SK-N-SH (cell line): Measurements from ENCODE around the gene CCL2. TPM values are rescaled to one million over a fixed set of nuclear protein-coding genes. Genes with fewer than 3 reads are reported as not detected.

Experiments used
- CTCF ChIA-PET: fragments of 300-600, 350-600 bp; formaldehyde crosslinking; extraction: SDS; loops from one replicate; lab custom pipeline; 2021; lab: Yijun Ruan, JAX
- POLR2A ChIA-PET: fragments of 350-600 bp; sonication (Branson Sonifier 250); formaldehyde crosslinking; extraction: SDS; loops from one replicate; lab custom pipeline; 2020; ENCODE audit warnings: antibody characterized with exemption, inconsistent platforms; lab: Yijun Ruan, JAX
- DNase-seq: peaks from one replicate; pipeline ENCODE4 v3.0.0; 2012
- H2AFZ ChIP-seq: fragments of 200-600 bp; sonication (generic); 2 replicates; pipeline ENCODE4 v1.8.1; 2016; ENCODE audit warnings: antibody characterized with exemption, mild to moderate bottlenecking, low read depth
- H3F3A ChIP-seq: fragments of 200-600 bp; sonication (generic); replicated peaks from 2 replicates; pipeline ENCODE3; 2016; ENCODE audit warnings: antibody characterized with exemption, mild to moderate bottlenecking; ENCODE audit not compliant: insufficient read depth
- H3K27ac ChIP-seq, 2 experiments: fragments of 200-500 bp in 1 of 2; fragments of 200-600 bp in 1 of 2; sonication (Bioruptor generic) in 1 of 2; sonication (generic), shearing (Covaris generic) in 1 of 2; 2 replicates each; pipeline versions ENCODE4 v1.5.1 to v1.6.1; 2014 to 2016; ENCODE audit warnings: low read depth in 2 of 2, inconsistent platforms in 1 of 2, low read length in 1 of 2, mild to moderate bottlenecking in 1 of 2, mixed read lengths in 1 of 2
- H3K27me3 ChIP-seq: fragments of 200-600 bp; sonication (generic), shearing (Covaris generic); 2 replicates; pipeline ENCODE4 v1.6.1; 2016; ENCODE audit warnings: mixed run types; ENCODE audit not compliant: insufficient read depth
- H3K36me3 ChIP-seq, 2 experiments: fragments of 200-500 bp in 1 of 2; fragments of 200-600 bp in 1 of 2; sonication (Bioruptor generic) in 1 of 2; sonication (generic) in 1 of 2; replicated peaks in 1 of 2; 2 replicates each; pipeline versions ENCODE3 to v1.5.1; 2014 to 2016; ENCODE audit warnings: low read length in 1 of 2, mild to moderate bottlenecking in 1 of 2; ENCODE audit not compliant: insufficient read depth in 2 of 2, control insufficient read depth in 1 of 2
- H3K4me1 ChIP-seq, 2 experiments: fragments of 200-500 bp in 1 of 2; fragments of 200-600 bp in 1 of 2; sonication (Bioruptor generic) in 1 of 2; sonication (generic), shearing (Covaris generic) in 1 of 2; 2 replicates each; pipeline versions ENCODE4 v1.5.1 to v1.6.1; 2014 to 2016; ENCODE audit warnings: low read depth in 1 of 2, low read length in 1 of 2, mixed run types in 1 of 2; ENCODE audit not compliant: insufficient read depth in 2 of 2, control insufficient read depth in 1 of 2
- H3K4me2 ChIP-seq: fragments of 200-600 bp; sonication (generic), shearing (Covaris generic); 2 replicates; pipeline ENCODE4 v1.6.1; 2017; ENCODE audit warnings: mixed run types
- H3K4me3 ChIP-seq, 2 experiments: fragments of 200-500 bp in 1 of 2; fragments of 200-600 bp in 1 of 2; sonication (Bioruptor generic) in 1 of 2; sonication (generic), shearing (Covaris generic) in 1 of 2; 2 replicates each; pipeline versions ENCODE4 v1.5.1 to v1.8.1; 2014 to 2016; ENCODE audit warnings: low read depth in 2 of 2, inconsistent platforms in 1 of 2, low read length in 1 of 2, mild to moderate bottlenecking in 1 of 2, mixed read lengths in 1 of 2, moderate library complexity in 1 of 2
- H3K79me2 ChIP-seq: fragments of 200-600 bp; sonication (generic); 2 replicates; pipeline ENCODE4 v1.8.1; 2017; ENCODE audit warnings: mild to moderate bottlenecking; ENCODE audit not compliant: insufficient read depth
- H3K9ac ChIP-seq: fragments of 200-600 bp; sonication (generic); 2 replicates; pipeline ENCODE4 v1.6.1; 2017; ENCODE audit warnings: mixed run types
- H3K9me2 ChIP-seq: fragments of 200-600 bp; sonication (generic); 2 replicates; pipeline ENCODE4 v1.6.1; 2017; ENCODE audit warnings: mixed run types
- H3K9me3 ChIP-seq: fragments of 200-600 bp; sonication (generic); 2 replicates; pipeline ENCODE4 v1.6.1; 2017; ENCODE audit warnings: mixed run types, mild to moderate bottlenecking, moderate library complexity
- H4K20me1 ChIP-seq: fragments of 200-600 bp; sonication (generic); 2 replicates; pipeline ENCODE4 v1.6.1; 2017; ENCODE audit warnings: mild to moderate bottlenecking, mixed run types; ENCODE audit not compliant: insufficient read depth
- FOXJ3 ChIP-seq: sonication (generic); formaldehyde crosslinking; IDR thresholded peaks from 2 replicates; pipeline ENCODE4 v1.5.1; 2020; ENCODE audit warnings: mild to moderate bottlenecking, missing genetic modification reagents
- NFIC ChIP-seq: IDR thresholded peaks from 2 replicates; pipeline ENCODE4 v1.4.0; 2012; ENCODE audit warnings: borderline replicate concordance
- RAD21 ChIP-seq: IDR thresholded peaks from 2 replicates; pipeline ENCODE4 v1.6.1; 2012; ENCODE audit warnings: mild to moderate bottlenecking, low read length
- RFX5 ChIP-seq: IDR thresholded peaks from 2 replicates; pipeline ENCODE4 v1.6.1; 2012; ENCODE audit warnings: mild to moderate bottlenecking, improper control_type of control experiment, low read length
- RXRA ChIP-seq: IDR thresholded peaks from 2 replicates; pipeline ENCODE4 v1.4.0; 2012; ENCODE audit warnings: low read depth, mild to moderate bottlenecking, borderline replicate concordance
- TCF12 ChIP-seq: IDR thresholded peaks from 2 replicates; pipeline ENCODE4 v1.4.0; 2012
- WGBS: methylation state at CpG from one replicate; pipeline ENCODE4 v1.1.6; 2017; ENCODE audit warnings: low lambda C conversion rate; 5-methylcytosine and 5-hydroxymethylcytosine counted together
- polyA plus RNA-seq, 3 experiments: library from polyadenylated mRNA; depleted of rRNA; stranded (reverse); fragments of >200 nt; gene quantifications; 2 replicates each; pipeline ENCODE4 v1.2.3, GENCODE V29; 2012
- TF ChIP-seq, protein P1 (sequence below): IDR thresholded peaks from 2 replicates; pipeline ENCODE4 v1.6.1; 2012; ENCODE audit warnings: mild to moderate bottlenecking, low read depth, low read length, moderate library complexity
- TF ChIP-seq, protein P2 (sequence below): IDR thresholded peaks from 2 replicates; pipeline ENCODE4 v1.4.0; 2012; ENCODE audit warnings: low read depth
- TF ChIP-seq, protein P3 (sequence below): fragments of 200-600 bp; sonication (generic); IDR thresholded peaks from 2 replicates; pipeline ENCODE4 v1.6.1; 2017; ENCODE audit warnings: antibody characterized with exemption, mild to moderate bottlenecking, moderate library complexity
- TF ChIP-seq, protein P4 (sequence below): fragments of 150-350 bp; IDR thresholded peaks from 2 replicates; pipeline ENCODE4 v1.6.1; 2016; ENCODE audit warnings: mild to moderate bottlenecking, low read depth, low read length
- TF ChIP-seq, protein P5 (sequence below): IDR thresholded peaks from 2 replicates; pipeline ENCODE4; 2012

CCL2 gene
- polyA plus RNA-seq, 1 of the 3 experiments (the other 2 are of a cell fraction) = 210 TPM

DNA sequence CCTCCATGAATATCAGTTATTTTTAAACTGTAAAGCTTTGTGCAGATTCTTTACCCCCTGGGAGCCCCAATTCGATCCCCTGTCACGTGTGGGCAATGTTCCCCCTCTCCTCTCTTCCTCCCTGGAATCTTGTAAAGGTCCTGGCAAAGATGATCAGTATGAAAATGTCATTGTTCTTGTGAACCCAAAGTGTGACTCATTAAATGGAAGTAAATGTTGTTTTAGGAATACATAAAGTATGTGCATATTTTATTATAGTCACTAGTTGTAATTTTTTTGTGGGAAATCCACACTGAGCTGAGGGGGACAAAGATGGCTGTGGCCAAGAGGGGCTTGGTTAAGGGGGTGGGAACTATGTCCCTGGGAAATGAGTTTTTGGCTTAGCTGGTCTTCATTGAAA is 32.8 kb downstream of the CCL2 start (continued):
- TF ChIP-seq, protein P1, sequence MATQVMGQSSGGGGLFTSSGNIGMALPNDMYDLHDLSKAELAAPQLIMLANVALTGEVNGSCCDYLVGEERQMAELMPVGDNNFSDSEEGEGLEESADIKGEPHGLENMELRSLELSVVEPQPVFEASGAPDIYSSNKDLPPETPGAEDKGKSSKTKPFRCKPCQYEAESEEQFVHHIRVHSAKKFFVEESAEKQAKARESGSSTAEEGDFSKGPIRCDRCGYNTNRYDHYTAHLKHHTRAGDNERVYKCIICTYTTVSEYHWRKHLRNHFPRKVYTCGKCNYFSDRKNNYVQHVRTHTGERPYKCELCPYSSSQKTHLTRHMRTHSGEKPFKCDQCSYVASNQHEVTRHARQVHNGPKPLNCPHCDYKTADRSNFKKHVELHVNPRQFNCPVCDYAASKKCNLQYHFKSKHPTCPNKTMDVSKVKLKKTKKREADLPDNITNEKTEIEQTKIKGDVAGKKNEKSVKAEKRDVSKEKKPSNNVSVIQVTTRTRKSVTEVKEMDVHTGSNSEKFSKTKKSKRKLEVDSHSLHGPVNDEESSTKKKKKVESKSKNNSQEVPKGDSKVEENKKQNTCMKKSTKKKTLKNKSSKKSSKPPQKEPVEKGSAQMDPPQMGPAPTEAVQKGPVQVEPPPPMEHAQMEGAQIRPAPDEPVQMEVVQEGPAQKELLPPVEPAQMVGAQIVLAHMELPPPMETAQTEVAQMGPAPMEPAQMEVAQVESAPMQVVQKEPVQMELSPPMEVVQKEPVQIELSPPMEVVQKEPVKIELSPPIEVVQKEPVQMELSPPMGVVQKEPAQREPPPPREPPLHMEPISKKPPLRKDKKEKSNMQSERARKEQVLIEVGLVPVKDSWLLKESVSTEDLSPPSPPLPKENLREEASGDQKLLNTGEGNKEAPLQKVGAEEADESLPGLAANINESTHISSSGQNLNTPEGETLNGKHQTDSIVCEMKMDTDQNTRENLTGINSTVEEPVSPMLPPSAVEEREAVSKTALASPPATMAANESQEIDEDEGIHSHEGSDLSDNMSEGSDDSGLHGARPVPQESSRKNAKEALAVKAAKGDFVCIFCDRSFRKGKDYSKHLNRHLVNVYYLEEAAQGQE = no peak

DNA sequence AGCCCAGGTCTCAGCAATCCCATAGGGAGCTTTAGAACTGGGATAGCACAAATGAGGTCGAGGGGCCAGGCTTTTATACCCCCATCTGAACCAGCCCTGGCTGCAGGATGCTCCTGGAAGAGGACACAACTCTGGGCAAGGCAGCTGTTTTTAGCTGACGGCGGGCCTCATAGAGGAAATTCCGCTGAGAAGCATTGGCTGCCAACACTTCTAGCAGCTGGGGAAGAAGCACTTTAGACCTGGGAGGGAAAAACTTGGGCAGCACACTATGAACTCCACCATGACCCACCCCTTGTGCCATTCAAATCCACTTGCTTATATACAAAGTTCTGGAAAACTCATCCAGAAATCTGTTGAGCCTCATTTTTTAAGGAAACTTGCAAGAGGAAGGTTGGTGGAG is 35.5 kb downstream of the CCL2 start:
- Histone ChIP-seq H3F3A (no peaks in the 10 kb centered on the region), H3K36me3 (no peaks in the 10 kb centered on the region), H2AFZ (no peak overlapping the region), H3K4me3 (no peak overlapping the region), H3K79me2 (no peaks in the 10 kb centered on the region), H3K27ac (no peak overlapping the region), H3K9ac (no peak overlapping the region), H3K27me3 (no peaks in the 10 kb centered on the region; the same call in 1 of the 2 replicates), H3K4me1 (no peaks in the 10 kb centered on the region), H3K9me2 (no peaks in the 10 kb centered on the region), H4K20me1 (no peaks in the 10 kb centered on the region), H3K9me3 (no peaks in the 10 kb centered on the region), H3K4me2 (no peak overlapping the region)
- no peak for TF ChIP-seq RXRA
- TF ChIP-seq RAD21 = no peak
- TF ChIP-seq, protein P2, sequence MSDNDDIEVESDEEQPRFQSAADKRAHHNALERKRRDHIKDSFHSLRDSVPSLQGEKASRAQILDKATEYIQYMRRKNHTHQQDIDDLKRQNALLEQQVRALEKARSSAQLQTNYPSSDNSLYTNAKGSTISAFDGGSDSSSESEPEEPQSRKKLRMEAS = no peak
- no peak for TF ChIP-seq FOXJ3 (CRISPR knock-in tag)
- TF ChIP-seq, protein P3, sequence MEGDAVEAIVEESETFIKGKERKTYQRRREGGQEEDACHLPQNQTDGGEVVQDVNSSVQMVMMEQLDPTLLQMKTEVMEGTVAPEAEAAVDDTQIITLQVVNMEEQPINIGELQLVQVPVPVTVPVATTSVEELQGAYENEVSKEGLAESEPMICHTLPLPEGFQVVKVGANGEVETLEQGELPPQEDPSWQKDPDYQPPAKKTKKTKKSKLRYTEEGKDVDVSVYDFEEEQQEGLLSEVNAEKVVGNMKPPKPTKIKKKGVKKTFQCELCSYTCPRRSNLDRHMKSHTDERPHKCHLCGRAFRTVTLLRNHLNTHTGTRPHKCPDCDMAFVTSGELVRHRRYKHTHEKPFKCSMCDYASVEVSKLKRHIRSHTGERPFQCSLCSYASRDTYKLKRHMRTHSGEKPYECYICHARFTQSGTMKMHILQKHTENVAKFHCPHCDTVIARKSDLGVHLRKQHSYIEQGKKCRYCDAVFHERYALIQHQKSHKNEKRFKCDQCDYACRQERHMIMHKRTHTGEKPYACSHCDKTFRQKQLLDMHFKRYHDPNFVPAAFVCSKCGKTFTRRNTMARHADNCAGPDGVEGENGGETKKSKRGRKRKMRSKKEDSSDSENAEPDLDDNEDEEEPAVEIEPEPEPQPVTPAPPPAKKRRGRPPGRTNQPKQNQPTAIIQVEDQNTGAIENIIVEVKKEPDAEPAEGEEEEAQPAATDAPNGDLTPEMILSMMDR = no peak
- TF ChIP-seq TCF12 = no peak
- TF ChIP-seq, protein P4, sequence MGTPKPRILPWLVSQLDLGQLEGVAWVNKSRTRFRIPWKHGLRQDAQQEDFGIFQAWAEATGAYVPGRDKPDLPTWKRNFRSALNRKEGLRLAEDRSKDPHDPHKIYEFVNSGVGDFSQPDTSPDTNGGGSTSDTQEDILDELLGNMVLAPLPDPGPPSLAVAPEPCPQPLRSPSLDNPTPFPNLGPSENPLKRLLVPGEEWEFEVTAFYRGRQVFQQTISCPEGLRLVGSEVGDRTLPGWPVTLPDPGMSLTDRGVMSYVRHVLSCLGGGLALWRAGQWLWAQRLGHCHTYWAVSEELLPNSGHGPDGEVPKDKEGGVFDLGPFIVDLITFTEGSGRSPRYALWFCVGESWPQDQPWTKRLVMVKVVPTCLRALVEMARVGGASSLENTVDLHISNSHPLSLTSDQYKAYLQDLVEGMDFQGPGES = no peak
- no peak for TF ChIP-seq NFIC
- TF ChIP-seq RFX5 = no peak
- TF ChIP-seq, protein P5, sequence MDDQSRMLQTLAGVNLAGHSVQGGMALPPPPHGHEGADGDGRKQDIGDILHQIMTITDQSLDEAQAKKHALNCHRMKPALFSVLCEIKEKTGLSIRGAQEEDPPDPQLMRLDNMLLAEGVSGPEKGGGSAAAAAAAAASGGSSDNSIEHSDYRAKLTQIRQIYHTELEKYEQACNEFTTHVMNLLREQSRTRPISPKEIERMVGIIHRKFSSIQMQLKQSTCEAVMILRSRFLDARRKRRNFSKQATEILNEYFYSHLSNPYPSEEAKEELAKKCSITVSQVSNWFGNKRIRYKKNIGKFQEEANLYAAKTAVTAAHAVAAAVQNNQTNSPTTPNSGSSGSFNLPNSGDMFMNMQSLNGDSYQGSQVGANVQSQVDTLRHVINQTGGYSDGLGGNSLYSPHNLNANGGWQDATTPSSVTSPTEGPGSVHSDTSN = no peak
- POLR2A ChIA-PET = interaction anchor here (0.6 kb wide), 1 partner anchor 248 kb away, joined by 3 read pairs; no protein-coding TSS in a partner anchor
- no peak for DNase-seq
- WGBS = 59% methylated on average over 4 of the region's 4 CpGs
- CTCF ChIA-PET = interaction anchor here (3.0 kb wide), 1 partner anchor 71 kb away, joined by 8 read pairs; no protein-coding TSS in a partner anchor
